Activated CD4-positive, alpha-beta T cell treated with anti-CD3 and anti-CD28 coated beads, Interleukin-2, amount 50 U/mL, for 4 hours (primary cell): ENCODE data around the gene TMTC1.
"Not testable (repeated sequence)": the region's sequence is repeated elsewhere in the genome, so short reads cannot be mapped to it uniquely, and the experiment has no call there.

Experiments
- DNase-seq, 2 experiments: peaks; one replicate each; pipeline ENCODE4 v3.0.0-alpha.2; 2020

The TMTC1 gene

DNA sequence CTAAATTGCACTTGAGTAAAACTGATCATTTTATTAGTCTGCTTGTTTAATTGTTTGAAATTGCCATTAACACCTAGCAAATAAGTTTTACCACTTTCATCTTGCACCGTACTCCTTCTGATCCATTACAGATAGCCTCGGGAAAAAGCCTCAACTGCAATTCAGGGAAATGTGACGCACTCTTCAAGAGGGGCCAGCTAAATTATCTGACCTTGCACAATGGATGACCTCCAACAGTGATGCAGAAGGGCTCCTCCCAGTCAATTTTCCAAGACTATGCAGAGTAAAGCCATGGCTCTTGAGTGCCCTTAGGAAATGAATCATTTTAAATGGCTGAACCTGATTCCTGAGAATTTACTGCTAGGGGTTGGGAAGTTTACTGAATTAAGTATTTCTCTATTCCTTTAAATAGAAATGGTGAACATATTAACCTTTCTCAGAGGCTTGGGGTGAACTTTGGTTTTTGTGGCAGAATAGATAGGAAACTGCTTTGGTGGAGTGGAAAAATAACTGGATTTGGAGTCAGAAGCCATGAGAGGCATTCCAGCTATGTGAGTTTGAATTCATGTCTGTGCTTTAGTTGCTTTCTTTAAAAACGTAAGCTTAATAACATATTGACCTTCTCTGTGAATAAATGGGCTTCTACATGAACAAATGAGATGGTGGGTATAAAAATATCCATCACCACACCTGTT lies 221.5 kb downstream of the TMTC1 start:
- no peak for DNase-seq

DNA sequence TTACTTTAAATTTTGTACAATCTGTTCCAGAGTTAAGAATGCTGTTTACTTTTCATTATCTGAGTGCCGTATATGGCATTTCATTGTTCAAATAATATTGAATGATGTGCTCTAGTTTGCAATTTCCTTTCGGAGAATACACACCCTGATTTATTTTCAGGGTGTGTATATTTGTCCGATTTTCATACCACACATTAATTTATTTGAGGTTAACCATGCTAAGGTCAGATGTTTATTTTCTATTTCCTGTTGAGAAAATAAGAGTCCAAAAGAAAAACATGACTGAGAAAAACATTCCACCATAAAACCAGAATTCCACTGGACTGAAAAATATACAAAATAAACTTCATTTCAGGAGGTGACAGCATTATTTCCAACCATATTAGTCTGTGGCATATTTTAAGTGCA lies 222.1 kb downstream of the TMTC1 start:
- no peak for DNase-seq

DNA sequence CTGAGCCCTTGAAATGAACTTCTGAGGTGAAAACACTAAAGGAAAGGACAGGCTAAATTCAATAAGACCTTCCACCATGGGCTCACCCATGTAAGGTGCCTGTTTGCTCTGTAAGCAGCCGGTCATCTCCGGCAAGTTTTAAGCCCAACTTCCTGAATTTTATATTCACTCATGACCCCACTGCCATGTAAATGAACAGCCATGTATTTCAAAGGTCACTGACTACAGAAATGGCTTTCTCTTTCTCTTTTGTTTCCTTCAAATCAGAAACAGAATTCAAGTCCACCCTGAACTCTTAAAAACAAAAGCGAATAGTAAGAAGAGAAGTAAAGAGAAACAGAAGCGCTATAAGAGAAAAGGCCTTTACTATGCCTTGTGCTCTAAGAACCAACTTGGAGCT lies 224.5 kb downstream of the TMTC1 start:
- no peak for DNase-seq

DNA sequence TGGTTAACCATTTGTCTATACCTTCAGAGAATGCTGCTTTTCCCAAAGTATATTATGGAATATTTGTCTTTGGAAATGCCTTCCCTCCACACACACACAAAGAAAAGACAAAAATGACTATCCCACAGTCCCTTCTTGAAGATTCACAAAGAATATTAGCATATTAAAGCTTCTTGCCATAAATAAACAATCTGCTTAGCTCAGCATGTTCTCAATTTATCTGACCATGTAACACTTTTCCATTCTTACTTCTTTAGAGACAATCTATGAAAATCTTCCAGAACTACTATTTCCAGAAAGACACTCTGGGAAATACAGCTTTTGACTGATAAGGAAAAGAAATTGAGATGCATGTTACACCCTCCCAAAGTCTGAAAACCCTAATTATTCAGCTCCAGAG lies 227.4 kb downstream of the TMTC1 start:
- no peak for DNase-seq

DNA sequence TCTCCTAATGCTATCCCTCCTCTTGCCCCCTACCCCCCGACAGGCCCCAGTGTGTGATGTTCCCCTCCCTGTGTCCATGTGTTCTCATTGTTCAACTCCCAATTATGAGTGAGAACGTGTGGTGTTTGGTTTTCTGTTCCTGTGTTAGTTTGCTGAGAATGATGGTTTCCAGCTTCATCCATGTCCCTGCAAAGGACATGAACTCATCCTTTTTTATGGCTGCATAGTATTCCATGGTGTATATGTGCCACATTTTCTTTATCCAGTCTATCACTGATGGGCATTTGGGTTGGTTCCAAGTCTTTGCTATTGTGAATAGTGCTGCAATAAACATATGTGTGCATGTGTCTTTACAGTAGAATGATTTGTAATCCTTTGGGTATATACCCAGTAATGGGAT lies 228.3 kb downstream of the TMTC1 start:
- DNase-seq: not testable (repeated sequence)

- DNase-seq: no peak
Measured at GRCh38 chr12:29552994-29553748, 230.6 kb downstream of the TMTC1 start.

DNA sequence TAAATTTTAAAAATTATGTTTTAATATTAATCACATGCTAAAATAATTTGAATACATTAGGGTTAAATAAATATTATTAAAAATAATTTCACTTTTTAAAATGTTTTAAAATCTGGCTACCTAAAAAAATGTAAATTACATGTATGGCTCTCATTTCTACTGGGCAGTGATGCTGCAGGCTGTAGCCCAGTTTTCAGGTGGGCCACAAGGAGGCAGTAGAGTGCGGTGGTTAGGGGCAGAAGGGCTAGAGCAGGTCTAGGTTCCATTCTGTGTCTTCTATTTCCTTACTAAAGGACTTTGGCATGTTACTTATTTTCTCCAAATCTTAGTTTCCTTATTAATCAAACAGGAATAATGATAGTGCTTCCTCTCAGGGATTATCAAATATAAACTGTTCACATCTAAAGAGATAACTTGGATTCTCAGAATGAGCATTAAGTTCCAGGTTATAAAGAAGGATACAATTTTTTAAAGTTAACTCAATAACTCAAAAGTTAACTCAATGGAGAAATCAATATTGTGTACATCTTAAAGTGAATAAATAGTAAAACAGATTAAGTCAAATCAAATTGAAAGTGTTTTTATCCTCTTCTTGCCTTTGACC lies 231.3 kb downstream of the TMTC1 start:
- peak; percentile 37 to 51 for DNase-seq

GRCh38 chr12:29551812-29552211 lies 231.9 kb downstream of the TMTC1 start:
- DNase-seq: no peak

GRCh38 chr12:29547864-29548263 lies 235.9 kb downstream of the TMTC1 start:
- no peak for DNase-seq

GRCh38 chr12:29547151-29547632 lies 236.6 kb downstream of the TMTC1 start:
- no peak for DNase-seq

GRCh38 chr12:29546000-29546399 lies 237.7 kb downstream of the TMTC1 start:
- no peak for DNase-seq

DNA sequence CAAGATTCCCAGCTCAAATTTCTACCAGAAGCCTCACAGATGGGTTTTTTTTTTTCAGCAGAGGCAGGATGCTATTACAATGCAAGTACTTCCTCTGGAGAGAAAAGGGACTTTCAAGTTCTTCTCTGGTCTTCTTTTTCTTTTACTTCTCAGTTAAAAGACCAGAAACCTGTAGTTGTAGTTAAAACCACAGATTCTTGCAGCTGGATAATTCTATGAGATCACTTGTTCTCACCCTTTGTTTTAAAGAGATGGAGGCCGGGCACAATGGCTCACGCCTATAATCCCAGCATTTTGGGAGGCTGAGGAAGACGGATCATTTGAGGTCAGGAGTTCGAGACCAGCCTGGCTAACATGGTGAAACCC lies 238.7 kb downstream of the TMTC1 start:
- no peak for DNase-seq

GRCh38 chr12:29544428-29545101 lies 239.2 kb downstream of the TMTC1 start:
- no peak for DNase-seq

- no peak for DNase-seq
Measured at GRCh38 chr12:29543036-29543435, 240.7 kb downstream of the TMTC1 start.

GRCh38 chr12:29537298-29537697 lies 246.4 kb downstream of the TMTC1 start:
- no peak for DNase-seq

GRCh38 chr12:29534935-29535334 lies 248.8 kb downstream of the TMTC1 start:
- no peak for DNase-seq

DNA sequence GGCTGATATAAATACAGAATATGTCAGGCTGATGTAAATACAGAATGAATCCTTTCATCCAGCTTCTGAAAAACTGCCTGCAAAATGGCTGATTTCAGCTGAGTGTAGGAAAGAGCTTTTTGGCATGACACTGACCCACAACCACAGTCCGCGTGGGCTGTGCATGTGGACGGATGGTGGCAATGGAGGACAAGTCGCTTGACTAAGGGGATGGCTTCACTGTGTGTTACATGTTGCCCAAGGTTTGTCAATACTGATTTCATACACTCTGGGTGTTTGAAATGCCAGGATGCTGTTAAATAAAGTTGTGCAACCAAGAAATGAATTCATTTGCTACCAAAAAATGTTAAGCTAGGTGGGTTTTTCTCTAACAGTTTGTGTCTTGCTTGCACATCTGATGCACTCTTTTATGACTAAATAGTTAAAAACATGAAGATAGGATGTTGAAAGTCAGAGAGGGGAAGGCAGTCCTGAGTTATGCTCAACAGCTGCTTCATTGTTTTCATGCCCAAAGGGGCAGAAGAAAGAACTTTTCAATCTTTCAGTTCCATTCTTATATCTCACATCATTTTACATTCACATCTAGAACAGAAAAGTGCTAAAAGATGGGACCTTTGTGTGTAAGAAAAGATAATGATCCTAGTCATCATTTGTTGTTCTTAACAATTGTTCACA lies 249.8 kb downstream of the TMTC1 start:
- DNase-seq: no peak

GRCh38 chr12:29531471-29531870 lies 252.3 kb downstream of the TMTC1 start:
- DNase-seq: no peak

DNA sequence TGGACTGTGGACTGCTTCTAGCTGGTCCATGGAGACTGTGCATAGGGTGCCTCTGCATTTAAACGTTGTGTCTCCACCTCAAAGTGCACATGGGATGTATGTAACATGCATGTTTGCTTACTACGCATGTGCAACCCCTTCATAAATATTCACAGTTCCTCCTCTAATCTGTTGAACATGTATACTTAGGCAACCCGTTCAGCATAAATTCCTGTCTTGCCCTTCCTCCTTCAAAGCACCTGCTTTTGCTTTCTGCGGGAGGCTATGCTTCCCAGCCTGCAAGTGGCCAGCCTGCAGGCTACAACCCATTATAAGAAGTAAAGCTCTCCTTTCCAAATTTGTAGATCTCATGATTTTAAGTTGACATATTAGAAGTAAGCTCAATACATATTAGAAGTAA lies 253.3 kb downstream of the TMTC1 start:
- DNase-seq: no peak

- DNase-seq: no peak
Measured at GRCh38 chr12:29528161-29528560, 255.6 kb downstream of the TMTC1 start.

DNA sequence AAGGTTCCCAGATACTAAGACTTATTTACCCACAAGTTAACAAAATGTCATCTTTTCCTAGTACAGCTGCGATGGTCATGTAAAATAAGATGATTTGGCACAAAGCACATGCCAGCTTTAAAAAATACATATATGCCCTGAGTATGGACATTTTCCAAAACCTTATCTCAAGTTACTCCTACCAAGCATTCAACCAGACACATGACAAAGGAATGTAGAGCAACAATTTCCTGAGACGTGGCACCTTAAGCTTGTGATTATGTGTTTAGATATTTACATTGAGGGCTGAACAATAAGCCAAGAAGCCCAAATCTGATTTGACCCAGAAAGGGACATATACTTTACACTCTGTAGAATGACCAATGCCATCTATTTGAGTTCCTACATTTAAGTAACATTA lies 261.8 kb downstream of the TMTC1 start:
- no peak for DNase-seq

- DNase-seq: peak in 1 of 2 experiments; percentile 3
Measured at GRCh38 chr12:29519585-29520182, 264.1 kb downstream of the TMTC1 start.
